ENCODE data around the gene EMC1. TPM values are rescaled to one million over a fixed set of nuclear protein-coding genes. Genes with fewer than 3 reads are reported as not detected.

Gene EMC1
- polyA plus RNA-seq, 1 experiment: 93.8 TPM

DNA sequence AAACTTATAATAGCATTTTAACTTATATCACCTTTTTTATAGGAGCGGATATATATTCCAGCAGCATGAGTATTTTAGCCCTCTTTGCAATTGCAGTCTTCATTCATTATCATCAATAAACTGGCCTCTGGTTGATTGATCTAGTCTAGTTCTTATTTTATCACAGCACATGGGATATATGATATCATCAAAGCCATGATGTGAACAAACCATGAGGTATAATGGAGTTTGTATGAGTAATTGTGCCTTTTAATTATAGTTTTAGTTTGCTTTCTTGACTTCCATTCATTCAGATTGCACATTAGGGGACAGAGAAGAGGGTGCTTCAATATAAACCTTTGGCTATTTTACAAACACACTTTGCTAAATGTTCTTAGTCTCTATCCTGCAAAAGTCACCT is 37.7 kb downstream of the EMC1 start:
- ChIA-PET CTCF (no interaction called here), POLR2A (no interaction called here)
- TF ChIP-seq, protein P1, sequence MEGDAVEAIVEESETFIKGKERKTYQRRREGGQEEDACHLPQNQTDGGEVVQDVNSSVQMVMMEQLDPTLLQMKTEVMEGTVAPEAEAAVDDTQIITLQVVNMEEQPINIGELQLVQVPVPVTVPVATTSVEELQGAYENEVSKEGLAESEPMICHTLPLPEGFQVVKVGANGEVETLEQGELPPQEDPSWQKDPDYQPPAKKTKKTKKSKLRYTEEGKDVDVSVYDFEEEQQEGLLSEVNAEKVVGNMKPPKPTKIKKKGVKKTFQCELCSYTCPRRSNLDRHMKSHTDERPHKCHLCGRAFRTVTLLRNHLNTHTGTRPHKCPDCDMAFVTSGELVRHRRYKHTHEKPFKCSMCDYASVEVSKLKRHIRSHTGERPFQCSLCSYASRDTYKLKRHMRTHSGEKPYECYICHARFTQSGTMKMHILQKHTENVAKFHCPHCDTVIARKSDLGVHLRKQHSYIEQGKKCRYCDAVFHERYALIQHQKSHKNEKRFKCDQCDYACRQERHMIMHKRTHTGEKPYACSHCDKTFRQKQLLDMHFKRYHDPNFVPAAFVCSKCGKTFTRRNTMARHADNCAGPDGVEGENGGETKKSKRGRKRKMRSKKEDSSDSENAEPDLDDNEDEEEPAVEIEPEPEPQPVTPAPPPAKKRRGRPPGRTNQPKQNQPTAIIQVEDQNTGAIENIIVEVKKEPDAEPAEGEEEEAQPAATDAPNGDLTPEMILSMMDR (IDR thresholded peaks at IDR 0.05; ENCODE audit: insufficient read depth, low read depth, low read length): no peak
- no peak for DNase-seq (ENCODE audit: low read depth)
- Histone ChIP-seq H3K4me3 (ENCODE audit: low read depth, low read length) (no peak overlapping the region), H3K27me3 (ENCODE audit: control insufficient read depth, insufficient read depth, low read length) (no peaks in the 10 kb centered on the region), H3K36me3 (ENCODE audit: control insufficient read depth, insufficient read depth, low read length) (no peaks in the 10 kb centered on the region; the same call in 1 of the 2 replicates)

DNA sequence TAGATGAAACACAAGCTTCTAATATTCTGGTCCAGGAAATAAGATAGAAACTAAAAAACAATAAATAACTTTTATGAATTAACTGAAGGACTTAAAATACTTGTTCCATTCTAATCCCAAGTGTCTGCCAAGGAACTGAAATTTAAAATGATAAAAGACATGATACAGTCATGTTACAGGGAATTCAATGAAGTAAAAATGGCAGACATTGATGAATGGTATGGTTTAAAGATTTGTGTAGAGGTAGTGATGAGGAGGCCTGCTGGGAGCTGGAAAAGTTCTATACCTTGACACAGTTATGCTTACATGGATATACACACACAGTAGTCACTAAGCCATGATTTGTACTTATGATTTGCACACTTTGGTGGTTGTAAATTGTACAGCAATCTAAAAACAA is 39.2 kb downstream of the EMC1 start:
- H3K36me3 ChIP-seq (ENCODE audit: control insufficient read depth, insufficient read depth, low read length): no peaks in the 10 kb centered on the region; the same call in 1 of the 2 replicates
- CTCF ChIA-PET: interaction anchor here (1.1 kb wide), 1 partner anchor 17 kb away, joined by 3 read pairs; no protein-coding TSS in a partner anchor
- TF ChIP-seq, protein P1 (IDR thresholded peaks at IDR 0.05; ENCODE audit: insufficient read depth, low read depth, low read length): no peak
- no peaks in the 10 kb centered on the region for H3K27me3 ChIP-seq (ENCODE audit: control insufficient read depth, insufficient read depth, low read length)
- no peak for DNase-seq (ENCODE audit: low read depth)
- POLR2A ChIA-PET: no interaction called here
- H3K4me3 ChIP-seq (ENCODE audit: low read depth, low read length): no peak overlapping the region

DNA sequence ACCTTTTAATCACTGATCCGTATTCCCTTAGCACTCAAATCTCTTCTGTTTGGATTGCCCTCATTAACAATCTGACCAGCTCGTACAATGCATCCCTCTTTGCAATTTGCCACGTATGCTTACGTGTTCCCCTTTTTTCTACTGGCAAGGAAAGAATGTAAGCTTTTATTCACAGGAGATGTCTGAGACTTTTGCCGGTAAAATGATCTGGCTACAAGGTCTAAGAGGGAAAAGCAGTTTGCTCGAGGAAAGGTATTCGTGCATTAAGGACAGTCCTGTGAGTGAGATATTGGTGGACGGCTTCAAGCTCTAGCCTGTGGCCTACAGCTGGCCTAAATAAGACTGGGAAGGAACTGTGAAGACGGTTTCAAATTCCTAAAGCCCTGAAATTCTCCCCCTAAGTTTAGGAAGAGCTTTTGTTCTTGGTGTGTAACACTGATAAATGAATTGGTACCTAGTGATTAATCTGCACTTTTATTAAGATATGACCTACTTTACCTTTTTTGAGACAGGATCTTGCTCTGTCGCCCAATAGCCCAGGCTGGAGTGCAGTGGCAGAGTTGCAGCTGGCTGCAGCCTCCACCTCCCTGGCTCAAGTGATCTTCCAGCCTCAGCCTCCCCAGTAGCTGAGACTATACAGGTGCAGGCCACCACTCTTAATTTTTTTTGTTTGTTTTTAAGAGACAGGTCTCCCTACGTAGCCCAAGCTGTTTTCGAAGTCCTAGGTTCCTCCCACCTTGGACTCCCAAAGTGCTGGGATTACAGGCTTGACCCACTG is 40.4 kb downstream of the EMC1 start:
- CTCF ChIA-PET: interaction anchor here (0.7 to 1.1 kb wide), 4 partner anchors 11 to 136 kb away, joined by 3 read pairs; no protein-coding TSS in a partner anchor
- Histone ChIP-seq H3K36me3 (ENCODE audit: control insufficient read depth, insufficient read depth, low read length) (no peaks in the 10 kb centered on the region), H3K4me3 (ENCODE audit: low read depth, low read length) (peak overlapping the region; percentile 86), H3K27me3 (ENCODE audit: control insufficient read depth, insufficient read depth, low read length) (no peaks in the 10 kb centered on the region)
- POLR2A ChIA-PET: no interaction called here
- TF ChIP-seq, protein P1 (IDR thresholded peaks at IDR 0.05; ENCODE audit: insufficient read depth, low read depth, low read length): no peak
- no peak for DNase-seq (ENCODE audit: low read depth)

DNA sequence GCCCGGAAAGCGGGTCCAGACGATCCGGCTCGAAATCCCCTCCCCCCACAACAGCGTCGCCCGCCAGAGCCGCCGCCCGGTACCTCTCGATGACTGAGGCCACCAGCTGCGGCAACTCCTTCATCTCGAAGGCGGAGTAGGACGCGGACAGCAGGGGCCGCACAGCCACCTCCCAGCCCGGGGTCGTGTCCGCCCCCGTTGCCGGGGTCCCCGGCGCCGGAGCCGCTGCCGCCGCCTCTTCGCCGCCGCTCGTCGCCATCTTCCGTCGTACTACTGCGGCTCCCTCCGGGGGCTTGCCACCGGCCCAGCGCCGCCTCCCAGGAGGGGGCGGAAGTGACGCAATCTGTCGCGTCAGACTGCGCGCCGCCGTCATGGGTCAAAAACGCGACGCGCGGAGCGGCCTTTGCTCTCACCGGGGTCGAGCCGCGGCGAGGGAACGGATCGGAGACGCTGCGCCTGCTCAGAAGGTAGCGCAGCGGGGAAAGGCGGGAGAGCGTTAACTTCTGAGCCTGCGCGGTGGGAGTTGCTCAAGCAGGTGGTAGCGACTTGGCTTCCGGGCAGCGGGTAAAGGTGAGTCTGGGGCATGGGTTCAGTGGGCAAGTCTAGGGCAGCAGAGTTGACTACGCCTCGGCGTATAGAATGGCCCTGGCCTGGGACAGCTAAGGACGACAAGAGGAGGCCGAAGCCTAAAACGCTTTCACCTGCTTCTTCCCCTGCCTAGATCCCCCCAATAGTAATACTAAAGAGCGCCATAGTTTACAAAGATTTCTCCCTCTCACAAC is 41.1 kb downstream of the EMC1 start, which contains the start of gene UBR4:
Gene UBR4, minus strand, starts transcription at position 277 of the 782 bp plus-strand sequence. Its CDS starts 18 bp downstream, at position 259.
- TF ChIP-seq, protein P1 (IDR thresholded peaks at IDR 0.05; ENCODE audit: insufficient read depth, low read depth, low read length): no peak
- no peaks in the 10 kb centered on the region for H3K36me3 ChIP-seq (ENCODE audit: control insufficient read depth, insufficient read depth, low read length)
- ChIA-PET POLR2A (no interaction called here), CTCF (interaction anchor here (0.8 to 1.1 kb wide), 3 partner anchors 11 to 32 kb away, joined by 3 read pairs; no protein-coding TSS in a partner anchor)
- H3K27me3 ChIP-seq (ENCODE audit: control insufficient read depth, insufficient read depth, low read length): no peaks in the 10 kb centered on the region
- H3K4me3 ChIP-seq (ENCODE audit: low read depth, low read length): peak within 1 kb of the TSS; percentile 86
- peak; percentile 56 for DNase-seq (ENCODE audit: low read depth)

DNA sequence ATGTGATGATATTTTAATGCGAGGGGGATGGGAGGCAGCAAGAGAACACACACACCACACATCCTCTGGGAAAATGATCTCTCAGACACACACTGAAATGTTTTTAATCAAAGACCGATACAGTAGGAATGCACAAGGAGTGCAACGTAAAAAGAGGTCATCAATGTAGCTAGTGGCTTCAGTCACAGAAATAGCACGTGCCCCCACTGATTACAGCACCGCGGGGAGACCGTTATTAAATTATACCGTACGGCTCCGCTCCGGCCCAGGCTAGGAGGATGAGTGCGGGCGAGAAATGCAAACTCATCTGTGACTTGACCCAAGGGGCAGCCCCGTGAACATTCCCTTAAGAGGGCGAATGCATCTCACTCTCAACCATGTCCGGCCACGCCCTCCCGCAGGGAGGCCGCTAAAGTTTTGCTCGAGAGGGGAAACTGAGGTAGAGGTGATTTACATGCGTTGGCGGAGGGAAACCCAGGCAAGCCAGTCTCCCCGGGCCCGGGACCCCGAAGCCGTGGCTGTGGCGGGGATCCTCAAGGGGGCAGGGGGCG is 41.8 kb downstream of the EMC1 start:
- Histone ChIP-seq H3K36me3 (ENCODE audit: control insufficient read depth, insufficient read depth, low read length) (no peaks in the 10 kb centered on the region), H3K4me3 (ENCODE audit: low read depth, low read length) (peak overlapping the region; percentile 86), H3K27me3 (ENCODE audit: control insufficient read depth, insufficient read depth, low read length) (no peaks in the 10 kb centered on the region)
- no peak for DNase-seq (ENCODE audit: low read depth)
- CTCF ChIA-PET: interaction anchor here (0.6 to 1.1 kb wide), 3 partner anchors 10 to 51 kb away, joined by 3 read pairs; no protein-coding TSS in a partner anchor
- POLR2A ChIA-PET: no interaction called here
- TF ChIP-seq, protein P1 (IDR thresholded peaks at IDR 0.05; ENCODE audit: insufficient read depth, low read depth, low read length): no peak

Measured in BJ (cell line).